ENCODE results near the gene MBL2. TPM values are rescaled to one million over a fixed set of nuclear protein-coding genes. Genes with fewer than 3 reads are reported as not detected.

The MBL2 gene
- polyA plus RNA-seq, 1 donor from 2014 or later, result not detected

DNA sequence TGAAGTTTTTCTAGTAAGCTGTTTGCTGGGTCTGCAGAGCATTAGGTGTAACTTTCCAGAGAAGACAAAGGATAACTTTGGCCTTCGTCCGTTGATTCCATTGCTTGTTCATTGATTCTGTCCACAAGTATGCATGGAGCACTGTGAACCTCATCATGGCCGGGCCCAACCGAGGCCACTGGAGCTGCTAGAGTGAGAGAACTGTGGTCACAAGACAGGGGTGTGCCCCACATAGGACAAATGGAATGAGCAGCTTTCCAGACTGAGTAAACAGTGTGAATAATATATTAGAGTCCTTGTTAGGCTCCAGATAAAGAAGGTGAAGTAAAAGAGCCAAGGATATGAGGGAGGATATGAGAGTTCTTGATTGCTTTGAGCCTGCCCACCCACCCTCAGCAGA lies 24.9 kb downstream of the MBL2 start:
- Histone ChIP-seq H3K9me3 (ENCODE audit: low read length) (no peaks in the 10 kb centered on the region), H3K27me3 (ENCODE audit: insufficient read depth, low read depth, low read length) (no peaks in the 10 kb centered on the region), H3K27ac (ENCODE audit: low read length) (no peak overlapping the region), H3K9ac (ENCODE audit: low read length) (no peak overlapping the region), H4K20me1 (ENCODE audit: insufficient read depth) (no peaks in the 10 kb centered on the region), H3K4me3 (ENCODE audit: low read length) (no peak overlapping the region), H2AFZ (ENCODE audit: low read depth, low read length) (no peak overlapping the region), H3K9me2 (ENCODE audit: insufficient read depth, low read length) (no peaks in the 10 kb centered on the region), H3K36me3 (ENCODE audit: insufficient read depth, low read length) (no peaks in the 10 kb centered on the region), H3K4me2 (ENCODE audit: low read length) (no peak overlapping the region), H3K79me2 (replicated peaks; ENCODE audit: insufficient read depth, low read length) (no peaks in the 10 kb centered on the region), H3F3A (ENCODE audit: insufficient read depth, low read length, poor library complexity, severe bottlenecking) (no peaks in the 10 kb centered on the region)
- TF ChIP-seq EZH2 (IDR thresholded peaks at IDR 0.05; ENCODE audit: borderline replicate concordance, insufficient read depth, low read length, poor library complexity, severe bottlenecking) (no peak), TAF1 (IDR thresholded peaks at IDR 0.05; ENCODE audit: low read depth) (no peak)
- TF ChIP-seq, protein P1, sequence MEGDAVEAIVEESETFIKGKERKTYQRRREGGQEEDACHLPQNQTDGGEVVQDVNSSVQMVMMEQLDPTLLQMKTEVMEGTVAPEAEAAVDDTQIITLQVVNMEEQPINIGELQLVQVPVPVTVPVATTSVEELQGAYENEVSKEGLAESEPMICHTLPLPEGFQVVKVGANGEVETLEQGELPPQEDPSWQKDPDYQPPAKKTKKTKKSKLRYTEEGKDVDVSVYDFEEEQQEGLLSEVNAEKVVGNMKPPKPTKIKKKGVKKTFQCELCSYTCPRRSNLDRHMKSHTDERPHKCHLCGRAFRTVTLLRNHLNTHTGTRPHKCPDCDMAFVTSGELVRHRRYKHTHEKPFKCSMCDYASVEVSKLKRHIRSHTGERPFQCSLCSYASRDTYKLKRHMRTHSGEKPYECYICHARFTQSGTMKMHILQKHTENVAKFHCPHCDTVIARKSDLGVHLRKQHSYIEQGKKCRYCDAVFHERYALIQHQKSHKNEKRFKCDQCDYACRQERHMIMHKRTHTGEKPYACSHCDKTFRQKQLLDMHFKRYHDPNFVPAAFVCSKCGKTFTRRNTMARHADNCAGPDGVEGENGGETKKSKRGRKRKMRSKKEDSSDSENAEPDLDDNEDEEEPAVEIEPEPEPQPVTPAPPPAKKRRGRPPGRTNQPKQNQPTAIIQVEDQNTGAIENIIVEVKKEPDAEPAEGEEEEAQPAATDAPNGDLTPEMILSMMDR (IDR thresholded peaks at IDR 0.05; ENCODE audit: poor library complexity, severe bottlenecking), result no peak

DNA sequence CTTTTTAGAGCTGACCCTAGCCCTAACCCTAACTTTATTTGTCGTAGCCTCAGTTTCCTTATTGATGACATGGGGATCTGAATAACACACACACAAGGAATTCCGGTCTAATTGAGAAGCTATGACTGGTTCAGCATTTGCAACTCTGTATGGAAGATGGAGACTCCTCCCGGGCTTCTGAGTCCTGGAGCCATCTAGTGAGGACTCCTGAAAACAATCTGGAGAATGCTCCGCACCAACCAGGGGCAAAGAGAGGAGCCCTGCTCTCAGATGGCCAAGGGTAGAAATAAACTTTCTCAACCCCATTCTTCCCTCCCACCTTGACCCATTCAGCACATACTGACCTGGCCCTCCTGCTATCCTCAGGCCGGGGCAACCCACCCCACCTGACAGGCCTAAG lies 26.4 kb downstream of the MBL2 start:
- Histone ChIP-seq H3K9ac (ENCODE audit: low read length) (no peak overlapping the region), H3K36me3 (ENCODE audit: insufficient read depth, low read length) (no peaks in the 10 kb centered on the region), H2AFZ (ENCODE audit: low read depth, low read length) (no peak overlapping the region), H3K4me2 (ENCODE audit: low read length) (no peak overlapping the region), H4K20me1 (ENCODE audit: insufficient read depth) (no peaks in the 10 kb centered on the region), H3F3A (ENCODE audit: insufficient read depth, low read length, poor library complexity, severe bottlenecking) (no peaks in the 10 kb centered on the region), H3K9me2 (ENCODE audit: insufficient read depth, low read length) (no peaks in the 10 kb centered on the region), H3K9me3 (ENCODE audit: low read length) (no peaks in the 10 kb centered on the region), H3K27me3 (ENCODE audit: insufficient read depth, low read depth, low read length) (no peaks in the 10 kb centered on the region), H3K4me3 (ENCODE audit: low read length) (no peak overlapping the region), H3K27ac (ENCODE audit: low read length) (no peak overlapping the region), H3K79me2 (replicated peaks; ENCODE audit: insufficient read depth, low read length) (no peaks in the 10 kb centered on the region)
- TF ChIP-seq MXI1 (conservative IDR thresholded peaks at IDR 0.05; ENCODE audit: poor library complexity, severe bottlenecking) (no peak), RAD21 (conservative IDR thresholded peaks at IDR 0.05) (no peak), POLR2AphosphoS5 (IDR thresholded peaks at IDR 0.05) (no peak), EP300 (conservative IDR thresholded peaks at IDR 0.05; ENCODE audit: poor library complexity, severe bottlenecking) (no peak), SMC3 (conservative IDR thresholded peaks at IDR 0.05; ENCODE audit: poor library complexity) (no peak), EZH2 (IDR thresholded peaks at IDR 0.05; ENCODE audit: borderline replicate concordance, insufficient read depth, low read length, poor library complexity, severe bottlenecking) (no peak), TAF1 (IDR thresholded peaks at IDR 0.05; ENCODE audit: low read depth) (no peak)
- TF ChIP-seq, protein P1 (IDR thresholded peaks at IDR 0.05; ENCODE audit: poor library complexity, severe bottlenecking), result no peak
- TF ChIP-seq, protein P2, sequence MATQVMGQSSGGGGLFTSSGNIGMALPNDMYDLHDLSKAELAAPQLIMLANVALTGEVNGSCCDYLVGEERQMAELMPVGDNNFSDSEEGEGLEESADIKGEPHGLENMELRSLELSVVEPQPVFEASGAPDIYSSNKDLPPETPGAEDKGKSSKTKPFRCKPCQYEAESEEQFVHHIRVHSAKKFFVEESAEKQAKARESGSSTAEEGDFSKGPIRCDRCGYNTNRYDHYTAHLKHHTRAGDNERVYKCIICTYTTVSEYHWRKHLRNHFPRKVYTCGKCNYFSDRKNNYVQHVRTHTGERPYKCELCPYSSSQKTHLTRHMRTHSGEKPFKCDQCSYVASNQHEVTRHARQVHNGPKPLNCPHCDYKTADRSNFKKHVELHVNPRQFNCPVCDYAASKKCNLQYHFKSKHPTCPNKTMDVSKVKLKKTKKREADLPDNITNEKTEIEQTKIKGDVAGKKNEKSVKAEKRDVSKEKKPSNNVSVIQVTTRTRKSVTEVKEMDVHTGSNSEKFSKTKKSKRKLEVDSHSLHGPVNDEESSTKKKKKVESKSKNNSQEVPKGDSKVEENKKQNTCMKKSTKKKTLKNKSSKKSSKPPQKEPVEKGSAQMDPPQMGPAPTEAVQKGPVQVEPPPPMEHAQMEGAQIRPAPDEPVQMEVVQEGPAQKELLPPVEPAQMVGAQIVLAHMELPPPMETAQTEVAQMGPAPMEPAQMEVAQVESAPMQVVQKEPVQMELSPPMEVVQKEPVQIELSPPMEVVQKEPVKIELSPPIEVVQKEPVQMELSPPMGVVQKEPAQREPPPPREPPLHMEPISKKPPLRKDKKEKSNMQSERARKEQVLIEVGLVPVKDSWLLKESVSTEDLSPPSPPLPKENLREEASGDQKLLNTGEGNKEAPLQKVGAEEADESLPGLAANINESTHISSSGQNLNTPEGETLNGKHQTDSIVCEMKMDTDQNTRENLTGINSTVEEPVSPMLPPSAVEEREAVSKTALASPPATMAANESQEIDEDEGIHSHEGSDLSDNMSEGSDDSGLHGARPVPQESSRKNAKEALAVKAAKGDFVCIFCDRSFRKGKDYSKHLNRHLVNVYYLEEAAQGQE (IDR thresholded peaks at IDR 0.05; ENCODE audit: borderline replicate concordance), result no peak

Measured in neural cell (in vitro differentiated cells).